Coronary artery (tissue), 2 donors: ENCODE data around the gene FILIP1L.

Experiments used
- DNase-seq: peaks from one replicate; pipeline ENCODE4 v3.0.0-alpha.2; 2017; ENCODE audit warnings: low spot score
- H3K27ac ChIP-seq, 2 donors: fragments of 200-600 bp; sonication (generic); one replicate each; pipeline ENCODE4 v1.5.1; 2016 to 2019
- H3K4me3 ChIP-seq: fragments of 200-600 bp; sonication (generic); 2 replicates; pipeline ENCODE4 v1.5.1; 2016; ENCODE audit warnings: mild to moderate bottlenecking, moderate library complexity
- CTCF ChIP-seq: fragments of 200-600 bp; sonication (generic); IDR thresholded peaks from one replicate; pipeline ENCODE4 v1.5.1; 2019; ENCODE audit warnings: antibody characterized with exemption

FILIP1L gene

GRCh38 chr3:99920481-99921376, 193.6 kb downstream of the FILIP1L start:
- no peak for DNase-seq
- no peak for TF ChIP-seq CTCF
- Histone ChIP-seq H3K4me3 (no peak overlapping the region), H3K27ac (peak overlapping the region; percentile 47 to 74)

GRCh38 chr3:99919694-99920093, 194.6 kb downstream of the FILIP1L start:
- no peak for DNase-seq
- H3K27ac ChIP-seq = no peak overlapping the region
- no peak for TF ChIP-seq CTCF
- H3K4me3 ChIP-seq = no peak overlapping the region

GRCh38 chr3:99918715-99919114, 195.6 kb downstream of the FILIP1L start:
- no peak for DNase-seq
- Histone ChIP-seq H3K4me3 (no peak overlapping the region), H3K27ac (no peak overlapping the region)
- no peak for TF ChIP-seq CTCF

- no peak for TF ChIP-seq CTCF
Observed at GRCh38 chr3:99915906-99916432, 198.3 kb downstream of the FILIP1L start.

GRCh38 chr3:99911433-99911832, 202.9 kb downstream of the FILIP1L start:
- H3K4me3 ChIP-seq = no peak overlapping the region
- no peak overlapping the region for H3K27ac ChIP-seq
- no peak for TF ChIP-seq CTCF
- no peak for DNase-seq

More at GRCh38 chr3:99915906-99916432, 198.3 kb downstream of the FILIP1L start:
- Histone ChIP-seq H3K27ac (no peak overlapping the region), H3K4me3 (no peak overlapping the region)
- DNase-seq = no peak

GRCh38 chr3:99910752-99911290, 203.5 kb downstream of the FILIP1L start:
- no peak for DNase-seq
- Histone ChIP-seq H3K27ac (no peak overlapping the region), H3K4me3 (no peak overlapping the region)
- no peak for TF ChIP-seq CTCF
